ENCODE data around the gene PIK3R1.

GRCh38 chr5:68216245-68217046 is 890 bp downstream of the PIK3R1 start:
- TF ChIP-seq CTCF (IDR thresholded peaks at IDR 0.05; ENCODE audit: low read depth, low read length) (no peak), EZH2phosphoT487 (IDR thresholded peaks at IDR 0.05; ENCODE audit: low read depth) (no peak)
